SK-N-MC (cell line): ENCODE measurements around the gene KRTAP17-1.
A peak's percentile ranks its signal among the peaks of the same experiment; 100 is the strongest.

Source experiments
- DNase-seq: peaks from one replicate; pipeline ENCODE4 v3.0.0-alpha.2; 2011; ENCODE audit warnings: low read depth, low spot score
- H3K27ac ChIP-seq: fragments of 200-600 bp; sonication (generic); 2 replicates; pipeline ENCODE4 v1.5.1; 2016; ENCODE audit warnings: mixed run types
- H3K36me3 ChIP-seq: fragments of 200-600 bp; sonication (generic); 2 replicates; pipeline ENCODE4 v1.6.1; 2017; ENCODE audit warnings: antibody characterized with exemption, low read length, mixed read lengths; ENCODE audit not compliant: insufficient read depth
- H3K4me3 ChIP-seq: fragments of 200-600 bp; sonication (generic); 2 replicates; pipeline ENCODE4 v1.5.1; 2016
- H3K9ac ChIP-seq: fragments of 200-600 bp; sonication (generic); 2 replicates; pipeline ENCODE4 v1.8.0; 2017; ENCODE audit warnings: mixed run types, mixed read lengths; ENCODE audit not compliant: insufficient read length
- H3K9me3 ChIP-seq: fragments of 200-600 bp; sonication (generic); 2 replicates; pipeline ENCODE4 v1.6.1; 2017; ENCODE audit warnings: low read depth, mild to moderate bottlenecking, antibody characterized with exemption, low read length, moderate library complexity, mixed read lengths
- EZH2 ChIP-seq: fragments of 200-600 bp; sonication (generic); IDR thresholded peaks from one replicate; pipeline ENCODE4 v1.6.1; 2017; ENCODE audit warnings: antibody characterized with exemption
- FOXP2 ChIP-seq: optimal IDR thresholded peaks from 2 replicates; pipeline ENCODE3; 2011; ENCODE audit warnings: mild to moderate bottlenecking, moderate library complexity; ENCODE audit not compliant: insufficient read depth; ENCODE audit errors: extremely low read length, control extremely low read depth
- POLR2AphosphoS5 ChIP-seq: IDR thresholded peaks from 2 replicates; pipeline ENCODE4 v1.6.1; 2012; ENCODE audit warnings: mild to moderate bottlenecking, low read depth, low read length, borderline replicate concordance

The KRTAP17-1 gene

DNA sequence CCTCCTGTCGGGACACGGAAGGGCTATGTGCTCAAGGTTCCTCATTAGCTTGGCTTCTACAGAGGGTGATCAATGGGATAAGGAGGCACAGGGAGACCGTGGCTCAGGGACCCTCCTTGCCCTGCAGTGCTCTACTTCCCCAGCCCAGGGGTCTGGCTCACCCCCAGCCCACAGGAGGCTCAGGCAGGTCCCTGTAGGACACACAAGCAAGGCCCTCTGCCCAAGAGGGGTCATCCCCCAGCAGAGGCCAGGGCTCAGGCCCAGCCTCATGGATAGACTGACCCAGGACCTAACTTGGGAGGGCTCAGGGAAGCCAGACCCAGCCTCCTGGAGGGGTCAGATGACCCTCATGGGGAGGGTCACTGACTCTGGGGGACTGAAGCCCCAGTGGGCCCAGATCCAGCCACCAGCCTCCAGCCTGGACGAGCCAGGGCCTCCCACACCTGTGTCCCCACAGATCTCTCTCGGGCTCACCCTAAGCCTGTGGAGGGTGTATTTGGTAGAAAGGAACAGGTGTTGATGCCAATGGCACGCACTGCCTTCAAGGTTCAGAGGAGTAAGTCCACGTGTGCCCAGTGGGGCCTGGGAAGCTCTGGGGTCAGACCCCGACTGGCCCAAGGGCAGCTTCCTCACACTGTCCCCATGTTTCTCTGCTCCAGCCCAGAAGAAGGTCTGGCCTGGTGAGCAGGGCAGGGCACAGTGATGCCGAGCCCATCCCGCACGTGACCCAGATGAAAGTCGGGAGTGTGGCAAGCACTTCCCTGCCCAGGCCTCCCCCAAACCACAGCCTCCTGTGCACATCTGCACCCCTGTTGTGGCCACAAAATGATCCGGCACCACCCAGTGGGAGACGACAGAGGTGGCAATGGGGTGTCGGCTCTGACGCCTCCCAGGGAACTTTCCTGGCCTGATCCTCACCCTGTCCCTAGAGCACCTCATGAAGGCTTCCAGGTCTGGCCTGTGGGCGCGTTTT lies 10.9 kb upstream of the KRTAP17-1 start:
- Histone ChIP-seq H3K9ac (no peak overlapping the region), H3K9me3 (no peaks in the 10 kb centered on the region), H3K4me3 (no peak overlapping the region), H3K27ac (no peak overlapping the region), H3K36me3 (no peaks in the 10 kb centered on the region)
- TF ChIP-seq POLR2AphosphoS5 (no peak), FOXP2 (no peak), EZH2 (no peak)
- DNase-seq = no peak

DNA sequence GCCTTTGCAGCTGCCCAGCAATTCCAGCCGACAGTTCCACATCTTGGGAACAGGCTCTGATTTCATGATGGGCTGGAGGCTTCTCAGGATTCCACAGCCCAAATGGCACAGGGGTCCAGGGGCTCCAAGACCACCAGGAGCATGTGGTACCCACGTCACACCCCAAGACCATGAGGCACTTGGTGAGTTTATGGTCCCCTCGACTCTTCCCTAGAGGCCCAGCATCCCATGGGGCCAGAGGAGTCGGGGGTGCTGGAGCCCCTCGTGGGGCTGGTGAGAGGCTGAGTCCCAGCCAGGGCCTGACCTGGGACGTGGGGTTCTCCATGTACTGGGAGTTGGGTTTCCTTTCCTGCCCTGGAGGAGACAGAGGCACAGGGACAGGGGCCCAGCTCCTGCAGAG lies 10.1 kb upstream of the KRTAP17-1 start:
- no peak overlapping the region for H3K27ac ChIP-seq
- 0 out of 2 replicates have a peak, but pooled peaks cover 2% of the 10 kb centered on the region for H3K9me3 ChIP-seq
- no peaks in the 10 kb centered on the region for H3K36me3 ChIP-seq
- H3K4me3 ChIP-seq = no peak overlapping the region
- DNase-seq = no peak
- TF ChIP-seq EZH2 (no peak), FOXP2 (no peak), POLR2AphosphoS5 (no peak)
- H3K9ac ChIP-seq = no peak overlapping the region

GRCh38 chr17:41325126-41325525 lies 9.6 kb upstream of the KRTAP17-1 start:
- no peak overlapping the region for H3K4me3 ChIP-seq
- no peak overlapping the region for H3K27ac ChIP-seq
- 0 out of 2 replicates have a peak, but pooled peaks cover 4% of the 10 kb centered on the region for H3K9me3 ChIP-seq
- no peak overlapping the region for H3K9ac ChIP-seq
- H3K36me3 ChIP-seq = no peaks in the 10 kb centered on the region
- DNase-seq = no peak
- no peak for TF ChIP-seq POLR2AphosphoS5
- TF ChIP-seq EZH2 = no peak
- TF ChIP-seq FOXP2 = no peak

DNA sequence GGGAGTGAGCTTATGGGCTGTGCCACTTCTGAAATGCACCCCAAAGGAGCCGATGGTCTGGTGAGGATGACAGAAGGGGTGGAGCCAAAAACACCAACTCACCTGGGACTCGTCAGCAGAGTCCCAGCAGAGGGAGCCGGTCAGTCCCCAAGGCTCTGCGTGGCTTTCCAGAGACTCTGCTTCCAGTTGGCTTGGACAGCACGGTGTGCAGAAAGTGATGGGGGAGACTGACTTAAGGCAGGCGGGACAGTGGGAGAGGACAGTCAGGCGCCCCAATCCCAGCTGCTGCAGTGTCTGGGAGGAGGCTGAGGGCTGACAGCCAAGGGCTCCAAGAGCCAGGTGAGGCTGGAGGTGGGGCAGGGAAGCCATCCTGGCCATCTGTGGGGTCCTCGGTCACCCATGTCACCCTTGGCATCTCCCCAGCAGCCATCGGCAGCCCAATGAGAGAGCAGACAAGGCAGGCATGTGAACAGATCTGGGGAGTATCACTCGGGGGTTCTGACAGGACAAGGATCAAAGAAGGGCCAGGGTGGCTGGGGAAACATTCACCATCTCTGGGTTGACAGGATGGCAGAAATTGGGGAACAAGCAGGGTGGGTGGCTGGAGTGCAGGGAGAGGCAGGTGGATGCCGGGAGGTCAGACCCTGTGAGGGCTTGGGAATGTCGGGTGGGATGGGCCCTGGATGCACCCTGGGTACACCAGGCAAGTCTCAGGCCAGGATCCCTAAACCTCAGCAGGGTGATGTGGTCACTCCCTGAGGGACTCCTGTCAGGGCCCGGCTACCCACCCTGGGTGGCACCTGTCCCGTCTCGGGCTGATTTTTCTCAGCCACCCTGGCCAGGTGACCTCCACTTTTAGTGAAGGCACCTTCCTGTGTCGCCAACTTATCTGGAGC lies 8.9 kb upstream of the KRTAP17-1 start:
- no peak overlapping the region for H3K9ac ChIP-seq
- H3K4me3 ChIP-seq = no peak overlapping the region
- no peak for DNase-seq
- peaks cover 9% of the 10 kb centered on the region; the same call in 1 of the 2 replicates for H3K9me3 ChIP-seq
- no peak for TF ChIP-seq FOXP2
- TF ChIP-seq POLR2AphosphoS5 = no peak
- no peak for TF ChIP-seq EZH2
- H3K36me3 ChIP-seq = 0 out of 2 replicates have a peak, but pooled peaks cover 6% of the 10 kb centered on the region
- no peak overlapping the region for H3K27ac ChIP-seq

GRCh38 chr17:41322903-41323895 lies 7.7 kb upstream of the KRTAP17-1 start:
- no peak for DNase-seq
- Histone ChIP-seq H3K9me3 (peaks cover 10% of the 10 kb centered on the region; the same call in 1 of the 2 replicates), H3K36me3 (0 out of 2 replicates have a peak, but pooled peaks cover 7% of the 10 kb centered on the region), H3K4me3 (no peak overlapping the region), H3K9ac (no peak overlapping the region), H3K27ac (peak overlapping the region; percentile 74; the same call in 1 of the 2 replicates)
- no peak for TF ChIP-seq POLR2AphosphoS5
- TF ChIP-seq FOXP2 = no peak
- TF ChIP-seq EZH2 = no peak

DNA sequence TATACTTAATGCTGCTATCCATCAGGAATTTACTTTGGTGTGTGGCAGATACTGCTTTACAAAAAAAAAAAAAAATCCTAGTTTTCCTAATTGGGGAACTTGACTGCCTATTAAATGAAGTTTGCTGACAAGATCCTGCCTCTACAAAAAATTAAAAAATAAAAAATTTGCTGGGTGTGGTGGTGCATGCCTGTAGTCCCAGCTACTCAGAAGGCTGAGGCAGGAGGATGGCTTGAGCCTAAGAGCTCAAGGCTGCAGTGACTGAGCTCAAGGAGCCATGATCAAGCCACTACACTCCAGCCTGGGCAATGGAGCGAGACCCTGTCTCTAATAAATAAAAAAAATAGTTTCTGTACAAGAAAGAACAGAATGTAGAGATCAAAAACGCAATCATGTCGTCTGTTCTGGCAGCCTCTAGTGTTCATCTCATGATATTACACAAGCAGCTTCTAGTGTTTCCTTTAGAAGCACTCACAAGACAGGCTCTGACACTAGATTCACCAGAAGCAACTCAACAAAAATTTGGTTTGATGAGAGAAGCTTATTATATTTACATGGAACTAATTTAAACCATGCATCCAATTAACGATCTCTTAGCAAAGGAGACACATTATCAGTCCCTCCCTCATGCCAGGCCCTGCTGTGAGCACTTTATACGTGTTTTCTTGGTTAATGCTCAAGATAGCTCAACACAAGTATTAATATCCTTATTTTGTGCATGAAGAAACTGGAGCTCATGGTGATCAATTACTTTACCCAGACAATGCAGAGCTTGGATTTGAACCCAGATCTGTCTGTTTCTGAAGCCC lies 6.8 kb upstream of the KRTAP17-1 start:
- no peak overlapping the region for H3K9ac ChIP-seq
- peak overlapping the region; percentile 74; the same call in 1 of the 2 replicates for H3K27ac ChIP-seq
- DNase-seq = peak; percentile 61
- H3K9me3 ChIP-seq = peaks cover 10% of the 10 kb centered on the region; the same call in 1 of the 2 replicates
- 0 out of 2 replicates have a peak, but pooled peaks cover 7% of the 10 kb centered on the region for H3K36me3 ChIP-seq
- no peak for TF ChIP-seq FOXP2
- TF ChIP-seq POLR2AphosphoS5 = no peak
- no peak for TF ChIP-seq EZH2
- no peak overlapping the region for H3K4me3 ChIP-seq
